Thoracic aorta (tissue), 2 donors: ENCODE results near the gene PVALEF. TPM values are rescaled to one million over a fixed set of nuclear protein-coding genes. Genes with fewer than 3 reads are reported as not detected.

Experiments
- ATAC-seq: fragments of 150-250 bp; one replicate; pipeline ENCODE4 v1.8.0; 2017; ENCODE audit warnings: low read depth; ENCODE audit not compliant: insufficient number of reproducible peaks, low FRiP score
- DNase-seq: peaks from one replicate; pipeline ENCODE4 v3.0.0-alpha.2; 2020; ENCODE audit warnings: low spot score
- H3K27ac ChIP-seq, 2 donors: fragments of 200-600 bp; sonication (generic); 1 replicate in 1 of 2; 2 replicates in 1 of 2; pipeline ENCODE4 v1.5.1; 2016; ENCODE audit warnings: mild to moderate bottlenecking in 2 of 2, moderate library complexity in 2 of 2
- H3K27me3 ChIP-seq: fragments of 200-600 bp; sonication (generic); replicated peaks from 2 replicates; pipeline ENCODE4 v1.6.0; 2016; ENCODE audit warnings: mild to moderate bottlenecking; ENCODE audit not compliant: insufficient read depth
- H3K36me3 ChIP-seq: fragments of 200-600 bp; sonication (generic); one replicate; pipeline ENCODE4 v1.5.1; 2016
- H3K4me1 ChIP-seq, 2 donors: fragments of 200-600 bp; sonication (generic); 1 replicate in 1 of 2; 2 replicates in 1 of 2; pipeline versions ENCODE4 v1.5.1 to v1.6.0; 2016; ENCODE audit warnings: low read depth in 2 of 2, mild to moderate bottlenecking in 1 of 2; ENCODE audit not compliant: control insufficient read depth in 1 of 2
- H3K4me3 ChIP-seq: fragments of 200-600 bp; sonication (generic); 2 replicates; pipeline ENCODE4 v1.5.1; 2016; ENCODE audit warnings: mild to moderate bottlenecking
- H3K9me3 ChIP-seq: fragments of 200-600 bp; sonication (generic); 2 replicates; pipeline ENCODE4 v1.5.1; 2016
- CTCF ChIP-seq: fragments of 200-600 bp; sonication (generic); IDR thresholded peaks from one replicate; pipeline ENCODE4 v1.5.1; 2019; ENCODE audit warnings: antibody characterized with exemption
- total RNA-seq, 2 donors: library from RNA; depleted of rRNA; stranded (reverse); fragments of >200 nt; gene quantifications; one replicate each; pipeline versions ENCODE4 v1.1.0 to v1.2.3, GENCODE V29; 2016

The PVALEF gene
- total RNA-seq, 2 donors from 2014 or later, result not detected

GRCh38 chr17:81231766-81232581, 66.7 kb downstream of the PVALEF start:
- H3K4me3 ChIP-seq, result no peak overlapping the region
- ATAC-seq, result no peak
- H3K36me3 ChIP-seq, result peaks cover 22% of the 10 kb centered on the region

More at GRCh38 chr17:81231766-81232581, 66.7 kb downstream of the PVALEF start:
- Histone ChIP-seq H3K27me3 (no peaks in the 10 kb centered on the region), H3K27ac (no peak overlapping the region), H3K4me1 (peaks cover 0 to 1% of the 10 kb centered on the region in 2 donors), H3K9me3 (no peaks in the 10 kb centered on the region)
- DNase-seq, result no peak
- no peak for TF ChIP-seq CTCF

Other genes with a start within 250 kb of the PVALEF start
- gene CHMP6, start 173.7 kb upstream of the PVALEF start, total RNA-seq, result 10 to 100 TPM; 20.2 to 38.0 TPM
- gene BAIAP2, start 130.4 kb upstream of the PVALEF start, total RNA-seq, result 10 to 100 TPM in 1 of 2 donors, 1 to 10 TPM in 1; 9.9 to 15.6 TPM
- gene AATK, start 714 bp downstream of the PVALEF start, total RNA-seq, result 10 to 100 TPM in 1 of 2 donors, 1 to 10 TPM in 1; 6.1 to 19.8 TPM
- gene CEP131, start 57.5 kb downstream of the PVALEF start, total RNA-seq, result 10 to 100 TPM in 1 of 2 donors, 1 to 10 TPM in 1; 5.8 to 11.4 TPM
- gene TEPSIN, start 73.5 kb downstream of the PVALEF start, total RNA-seq, result 10 to 100 TPM; 52.4 to 70.8 TPM
- gene NDUFAF8, start 73.8 kb downstream of the PVALEF start, total RNA-seq, result 10 to 100 TPM; 17.8 to 19.5 TPM
- gene SLC38A10, start 129.8 kb downstream of the PVALEF start, total RNA-seq, result 100 to 1,000 TPM in 1 of 2 donors, 10 to 100 TPM in 1; 83.0 to 129 TPM
- 10 to 100 TPM; 41.2 to 69.6 TPM for gene BAHCC1, start 229.9 kb downstream of the PVALEF start, total RNA-seq